Activated naive CD8-positive, alpha-beta T cell treated with anti-CD3 and anti-CD28 coated beads, Interleukin-2, amount 50 U/mL, for 16 hours (primary cell): ENCODE measurements around the gene CACNA1E.

Experiments used
- DNase-seq: peaks from one replicate; pipeline ENCODE4 v3.0.0-alpha.2; 2020; ENCODE audit warnings: low read depth, low spot score

The CACNA1E gene

GRCh38 chr1:181767001-181767708 is 283.8 kb downstream of the CACNA1E start:
- no peak for DNase-seq

DNA sequence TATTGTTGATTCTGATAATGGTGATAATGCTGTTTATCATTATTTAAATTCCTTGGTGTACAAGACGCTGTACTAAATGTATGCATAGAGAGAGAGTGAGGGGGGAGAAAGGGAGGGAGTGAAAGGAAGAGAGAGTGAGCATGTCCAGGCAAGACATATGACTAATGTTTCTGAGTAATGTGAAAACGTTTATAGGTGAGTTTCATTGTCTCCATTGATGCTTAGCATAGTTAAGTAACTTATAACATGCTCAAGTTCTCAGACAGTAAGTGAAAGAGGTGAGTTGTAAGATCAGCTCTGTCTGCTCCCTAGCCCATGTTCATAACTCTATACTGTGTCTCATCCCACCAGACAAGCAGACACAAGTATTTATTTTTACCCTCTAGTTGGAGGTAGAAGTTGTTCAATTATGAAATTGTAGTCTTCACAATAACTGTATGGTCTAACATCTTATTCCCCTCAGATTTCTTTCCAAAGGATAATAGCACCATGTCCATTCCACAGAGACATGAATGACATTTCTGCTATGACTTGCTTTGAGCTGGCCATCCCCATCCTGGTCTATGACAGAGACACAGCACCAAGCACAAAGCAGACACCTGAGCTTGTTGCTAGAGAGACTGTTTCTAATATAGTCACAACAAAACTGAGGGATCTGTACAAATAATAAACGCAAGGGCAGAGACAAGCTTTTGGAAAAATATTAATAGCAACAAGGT is 285.1 kb downstream of the CACNA1E start:
- DNase-seq: no peak

DNA sequence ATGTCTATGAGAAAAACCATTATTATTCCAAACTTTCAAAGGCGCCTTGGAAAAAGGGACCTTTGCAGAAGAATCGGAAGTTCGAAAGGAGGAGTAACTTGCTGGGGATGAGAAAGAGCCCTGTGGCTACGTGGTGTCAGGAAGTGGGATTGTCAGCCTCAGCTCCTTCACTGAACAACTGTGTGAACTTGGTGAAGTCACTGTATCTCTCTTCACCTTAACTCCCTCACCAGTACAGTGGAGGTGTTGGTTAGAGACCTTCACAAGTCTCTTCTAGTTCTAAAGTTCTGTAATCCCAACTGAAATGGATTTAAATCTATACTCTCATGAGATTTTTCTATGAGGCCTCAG is 285.6 kb downstream of the CACNA1E start:
- DNase-seq: no peak

DNA sequence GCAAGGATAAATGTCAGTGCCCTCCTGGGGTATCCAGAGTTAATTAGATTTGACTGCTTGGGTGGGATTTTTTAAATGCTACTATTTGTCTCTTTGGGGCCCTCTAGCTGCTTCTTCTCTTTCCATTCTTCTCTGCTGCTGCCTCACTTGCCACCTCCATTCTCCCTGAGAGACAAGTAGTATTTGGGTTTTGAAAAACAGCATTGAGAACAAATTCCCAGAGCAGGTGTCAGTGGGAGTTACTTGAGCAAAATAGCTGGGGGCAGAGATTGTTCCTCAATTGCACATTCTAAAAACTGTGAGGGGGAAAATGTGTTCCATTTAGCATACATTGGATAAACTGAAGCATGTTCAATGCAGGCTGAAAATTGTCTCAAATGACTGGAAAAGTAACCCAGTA is 286.5 kb downstream of the CACNA1E start:
- DNase-seq: no peak

DNA sequence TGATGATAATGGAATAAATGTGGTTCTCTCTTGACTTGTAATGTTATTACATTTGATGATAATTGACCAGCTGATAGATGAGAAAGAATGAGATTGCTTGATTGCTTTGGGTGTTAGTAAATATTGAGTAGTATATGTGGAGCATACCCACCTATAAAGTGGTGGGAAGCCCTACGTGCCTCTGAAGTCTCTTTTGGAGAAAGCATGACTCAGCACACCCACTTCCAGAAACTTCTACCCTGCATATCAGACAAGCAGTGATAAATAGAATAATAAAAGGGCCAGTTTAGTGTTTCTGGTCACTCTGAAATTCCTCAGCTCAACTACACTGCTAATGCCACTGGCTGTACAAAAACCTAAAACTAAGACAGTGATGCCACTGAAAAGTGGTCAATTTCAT is 289.4 kb downstream of the CACNA1E start:
- no peak for DNase-seq

- DNase-seq: no peak
These were observed 292.7 kb downstream of the CACNA1E start for GRCh38 chr1:181776044-181776443.

DNA sequence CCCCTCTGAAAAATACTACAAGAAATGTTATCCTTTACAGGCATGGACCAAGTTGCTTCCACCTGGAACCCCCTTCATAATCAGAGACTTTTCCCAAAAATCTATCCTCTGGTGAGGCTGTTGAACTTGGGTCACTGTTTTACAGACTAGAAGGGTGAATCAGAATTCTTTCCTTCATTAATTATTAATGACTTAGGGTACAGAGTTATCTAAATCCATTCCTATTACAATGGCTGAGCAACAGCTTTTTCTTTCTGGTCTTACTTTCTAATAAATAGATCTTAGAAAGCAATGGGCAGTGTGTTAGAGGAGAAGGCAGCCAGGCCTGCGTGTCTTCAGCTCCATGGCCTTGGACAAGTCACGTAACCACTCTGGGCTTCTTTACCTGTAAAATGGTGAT is 294.0 kb downstream of the CACNA1E start:
- DNase-seq: no peak

DNA sequence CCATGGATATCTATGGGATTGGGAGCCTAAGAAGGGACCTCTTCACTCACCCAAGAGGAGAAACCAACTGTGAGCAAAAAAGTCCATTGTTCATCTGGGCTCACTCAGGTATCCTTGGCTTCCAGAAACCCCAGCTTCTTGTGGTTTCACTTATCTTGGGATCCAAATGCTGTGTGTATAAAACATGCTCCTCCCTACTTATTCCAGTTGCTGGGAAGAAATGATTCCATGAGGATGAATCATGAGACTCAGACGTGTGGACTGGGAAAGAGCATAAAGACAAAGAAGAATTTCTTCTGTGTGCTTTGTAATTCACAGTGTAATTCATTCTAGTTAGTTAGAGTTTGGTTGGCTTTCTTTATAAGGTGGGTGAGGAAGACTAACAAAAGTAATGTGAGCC is 294.5 kb downstream of the CACNA1E start:
- DNase-seq: no peak

DNA sequence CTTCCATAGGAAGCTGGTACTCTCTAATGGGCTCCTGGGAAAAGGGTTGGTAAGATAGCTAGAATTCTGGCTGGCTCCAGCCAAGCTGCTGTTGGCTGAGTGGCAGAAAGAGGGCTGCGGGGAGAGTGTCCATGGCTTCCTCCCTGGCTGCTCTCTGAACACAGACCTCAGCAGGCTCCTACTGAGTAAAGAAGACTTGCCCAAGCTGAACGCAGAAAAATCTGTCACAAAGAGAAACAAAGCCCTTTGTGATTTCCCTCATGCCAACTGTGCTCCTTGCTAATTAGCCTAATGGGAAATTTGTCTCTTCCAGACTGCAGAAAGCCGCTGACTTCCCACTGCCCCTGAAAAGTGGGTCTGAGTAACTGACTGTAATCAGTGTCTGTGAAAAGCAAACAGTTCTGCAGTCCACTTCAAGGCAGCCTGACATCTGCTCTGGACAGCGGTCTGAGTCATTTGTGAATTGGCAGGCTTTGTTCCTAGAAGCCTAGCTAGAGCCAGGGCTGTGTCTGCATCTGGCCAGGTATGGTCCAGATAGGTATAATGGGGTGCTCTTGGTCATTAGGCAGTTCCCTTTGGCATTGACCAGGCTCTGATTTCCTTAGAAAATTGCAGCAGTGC is 295.4 kb downstream of the CACNA1E start:
- DNase-seq: no peak

DNA sequence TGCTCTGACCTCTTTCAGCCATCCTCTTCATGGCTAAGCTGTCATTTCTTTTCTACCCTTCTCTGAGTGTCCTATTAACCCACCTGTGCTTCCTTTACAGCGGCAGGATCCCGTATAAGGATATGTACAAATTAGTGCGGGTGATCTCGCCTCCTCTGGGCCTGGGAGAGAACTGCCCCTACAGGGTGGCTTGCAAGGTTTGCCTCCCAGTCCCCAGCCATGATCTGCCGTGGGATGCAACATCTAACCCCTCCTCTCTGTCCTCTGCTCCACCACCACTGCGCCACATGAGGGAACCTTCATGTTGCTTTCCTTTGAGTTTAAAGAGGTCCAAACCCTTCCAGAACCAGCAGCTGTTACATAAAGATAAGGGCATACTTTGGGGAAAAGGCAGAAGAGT is 296.0 kb downstream of the CACNA1E start:
- no peak for DNase-seq

GRCh38 chr1:181783208-181783607 is 299.9 kb downstream of the CACNA1E start:
- no peak for DNase-seq

- DNase-seq: no peak
These were observed 300.8 kb downstream of the CACNA1E start for GRCh38 chr1:181784039-181784683.

GRCh38 chr1:181789395-181789794 is 306.1 kb downstream of the CACNA1E start:
- no peak for DNase-seq

DNA sequence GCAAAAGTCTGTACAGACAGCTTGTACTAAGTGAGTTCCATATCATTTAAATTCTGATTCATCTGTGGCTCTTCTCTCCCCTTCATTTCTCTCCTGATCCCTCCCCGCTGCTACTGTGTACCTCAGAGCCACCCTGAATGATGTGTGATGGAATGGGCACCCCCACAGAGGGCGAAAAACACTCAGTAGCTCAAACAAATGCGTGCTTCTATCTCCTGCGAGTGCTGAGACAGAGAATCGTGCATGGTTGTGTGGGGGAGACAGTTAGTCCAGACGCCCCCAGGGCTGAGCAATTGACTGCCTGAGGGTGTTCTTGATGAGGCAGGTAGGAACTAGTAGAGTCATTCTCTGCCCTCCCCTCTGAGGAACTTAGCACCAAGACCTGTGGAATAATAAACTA is 308.4 kb downstream of the CACNA1E start:
- no peak for DNase-seq

DNA sequence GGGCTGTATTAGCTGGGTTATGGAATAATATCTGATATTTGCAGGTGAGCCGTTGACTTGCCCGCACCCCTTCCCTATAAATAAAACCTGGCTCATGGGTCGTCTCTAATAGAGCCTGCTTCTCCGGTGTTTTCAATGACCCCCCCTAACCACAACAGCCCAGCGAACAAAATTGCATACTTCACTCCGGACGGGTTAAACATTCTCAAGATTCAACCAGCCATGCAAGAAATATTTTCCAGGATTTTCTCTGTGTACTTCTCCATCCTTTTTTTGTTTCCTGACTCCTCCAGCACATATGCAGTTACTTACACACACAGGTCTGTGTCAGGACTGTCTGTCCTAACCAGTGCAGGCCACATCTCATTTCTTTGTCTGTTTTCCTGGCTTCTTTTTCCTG is 310.5 kb downstream of the CACNA1E start:
- no peak for DNase-seq

DNA sequence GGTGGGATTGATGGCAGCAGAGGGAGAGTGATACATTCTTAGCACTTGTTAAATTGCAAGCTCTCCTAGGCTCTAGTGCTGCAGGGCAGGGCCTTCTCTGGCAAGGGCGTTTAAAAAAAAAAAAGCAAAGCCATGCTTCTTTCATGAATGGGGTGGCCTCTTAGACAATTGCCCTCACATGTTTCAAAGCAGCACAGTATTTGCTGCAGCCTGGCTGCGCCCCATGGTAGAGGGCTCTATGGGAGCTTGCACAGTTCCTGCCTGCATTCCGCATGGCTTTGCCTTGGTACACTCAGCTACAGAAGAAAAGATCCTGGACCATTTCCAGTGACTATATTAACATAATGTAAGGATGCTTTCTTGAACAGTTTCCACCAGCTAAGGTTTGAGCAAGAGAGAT is 311.0 kb downstream of the CACNA1E start:
- no peak for DNase-seq

- DNase-seq: no peak
These were observed 315.0 kb downstream of the CACNA1E start for GRCh38 chr1:181798191-181798926.

GRCh38 chr1:181801617-181802016 is 318.3 kb downstream of the CACNA1E start:
- DNase-seq: no peak

- DNase-seq: no peak
These were observed 319.1 kb downstream of the CACNA1E start for GRCh38 chr1:181802466-181802865.

- no peak for DNase-seq
These were observed 320.1 kb downstream of the CACNA1E start for GRCh38 chr1:181803421-181803820.

DNA sequence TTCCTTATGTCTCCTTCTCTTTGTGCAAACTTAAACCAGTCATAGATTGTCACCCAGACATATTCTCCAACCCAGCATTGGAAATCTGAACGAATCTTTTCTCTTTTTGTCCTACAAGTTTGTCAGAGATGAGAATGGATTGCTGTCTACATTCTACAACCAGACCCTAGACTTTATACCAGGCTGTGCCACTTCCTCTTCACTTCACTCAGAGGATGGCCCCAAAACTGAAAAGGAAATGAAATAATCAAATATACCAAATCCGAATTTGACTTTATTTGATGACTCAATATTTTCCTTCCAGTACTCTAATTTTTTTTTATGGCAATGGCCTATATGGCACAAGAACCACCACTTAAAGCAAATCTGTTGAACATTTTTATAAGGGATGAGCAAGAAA is 321.7 kb downstream of the CACNA1E start:
- no peak for DNase-seq

DNA sequence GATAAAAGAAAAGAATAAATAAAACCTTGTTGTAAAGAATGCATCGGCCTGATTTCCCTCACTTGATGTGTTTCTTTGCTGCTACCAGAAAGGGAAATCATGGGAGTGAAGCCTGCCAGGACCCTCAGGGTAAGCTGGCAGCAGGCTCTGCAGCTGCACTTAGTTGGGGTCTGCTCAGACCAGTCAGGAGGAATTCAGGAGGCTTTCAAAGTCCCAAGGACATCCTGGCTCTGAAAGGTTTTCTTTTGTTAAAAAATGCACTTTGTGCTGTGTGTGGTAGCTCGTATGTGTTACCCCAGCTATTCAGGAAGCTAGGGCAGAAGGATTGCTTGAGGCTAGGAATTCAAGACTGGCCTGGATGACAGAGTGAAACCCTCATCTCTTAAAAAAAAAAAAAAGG is 323.4 kb downstream of the CACNA1E start:
- DNase-seq: no peak
